ENCODE measurements around the gene IL23R.

Gene IL23R

GRCh38 chr1:67169932-67170331 is 3.7 kb downstream of the IL23R start:
- H3K36me3 ChIP-seq (ENCODE audit: control insufficient read depth, insufficient read depth, low read length): no peaks in the 10 kb centered on the region

GRCh38 chr1:67170751-67171573 is 4.7 kb downstream of the IL23R start:
- peak in 1 of 3 donors; percentile 33 for DNase-seq
- no peaks in the 10 kb centered on the region for H3K27me3 ChIP-seq (replicated peaks; ENCODE audit: control insufficient read depth, insufficient read depth, low read length, poor library complexity, severe bottlenecking)

More at GRCh38 chr1:67169932-67170331, 3.7 kb downstream of the IL23R start:
- no peaks in the 10 kb centered on the region for H3K27me3 ChIP-seq (replicated peaks; ENCODE audit: control insufficient read depth, insufficient read depth, low read length, poor library complexity, severe bottlenecking)
- no peak overlapping the region for H3K27ac ChIP-seq (ENCODE audit: insufficient read depth, low read length, poor library complexity, severe bottlenecking)
- H3K9me3 ChIP-seq (ENCODE audit: control insufficient read depth, low read length): no peaks in the 10 kb centered on the region
- DNase-seq: no peak
- peaks cover 29% of the 10 kb centered on the region for H3K4me1 ChIP-seq (ENCODE audit: control insufficient read depth, insufficient read depth, low read length, poor library complexity, severe bottlenecking)
- H3K4me3 ChIP-seq (ENCODE audit: insufficient read depth, low read depth, low read length, poor library complexity, severe bottlenecking): no peak overlapping the region

GRCh38 chr1:67171574-67171955 is 5.3 kb downstream of the IL23R start:
- Histone ChIP-seq H3K36me3 (ENCODE audit: control insufficient read depth, insufficient read depth, low read length) (no peaks in the 10 kb centered on the region), H3K4me3 (ENCODE audit: insufficient read depth, low read depth, low read length, poor library complexity, severe bottlenecking) (no peak overlapping the region), H3K27ac (ENCODE audit: insufficient read depth, low read length, poor library complexity, severe bottlenecking) (peak overlapping the region; percentile 32), H3K4me1 (ENCODE audit: control insufficient read depth, insufficient read depth, low read length, poor library complexity, severe bottlenecking) (peaks cover 29% of the 10 kb centered on the region), H3K9me3 (ENCODE audit: control insufficient read depth, low read length) (no peaks in the 10 kb centered on the region), H3K27me3 (replicated peaks; ENCODE audit: control insufficient read depth, insufficient read depth, low read length, poor library complexity, severe bottlenecking) (no peaks in the 10 kb centered on the region)
- no peak for DNase-seq

More at GRCh38 chr1:67170751-67171573, 4.7 kb downstream of the IL23R start:
- Histone ChIP-seq H3K4me1 (ENCODE audit: control insufficient read depth, insufficient read depth, low read length, poor library complexity, severe bottlenecking) (peaks cover 29% of the 10 kb centered on the region), H3K36me3 (ENCODE audit: control insufficient read depth, insufficient read depth, low read length) (no peaks in the 10 kb centered on the region), H3K9me3 (ENCODE audit: control insufficient read depth, low read length) (no peaks in the 10 kb centered on the region), H3K27ac (ENCODE audit: insufficient read depth, low read length, poor library complexity, severe bottlenecking) (peak overlapping the region; percentile 32), H3K4me3 (ENCODE audit: insufficient read depth, low read depth, low read length, poor library complexity, severe bottlenecking) (peak overlapping the region; percentile 19)

GRCh38 chr1:67171978-67172377 is 5.7 kb downstream of the IL23R start:
- no peak for DNase-seq
- peak overlapping the region; percentile 32 for H3K27ac ChIP-seq (ENCODE audit: insufficient read depth, low read length, poor library complexity, severe bottlenecking)
- no peaks in the 10 kb centered on the region for H3K36me3 ChIP-seq (ENCODE audit: control insufficient read depth, insufficient read depth, low read length)
- H3K27me3 ChIP-seq (replicated peaks; ENCODE audit: control insufficient read depth, insufficient read depth, low read length, poor library complexity, severe bottlenecking): no peaks in the 10 kb centered on the region
- H3K4me1 ChIP-seq (ENCODE audit: control insufficient read depth, insufficient read depth, low read length, poor library complexity, severe bottlenecking): peaks cover 29% of the 10 kb centered on the region
- H3K9me3 ChIP-seq (ENCODE audit: control insufficient read depth, low read length): no peaks in the 10 kb centered on the region
- H3K4me3 ChIP-seq (ENCODE audit: insufficient read depth, low read depth, low read length, poor library complexity, severe bottlenecking): no peak overlapping the region

GRCh38 chr1:67173988-67174387 is 7.7 kb downstream of the IL23R start:
- peaks cover 29% of the 10 kb centered on the region for H3K4me1 ChIP-seq (ENCODE audit: control insufficient read depth, insufficient read depth, low read length, poor library complexity, severe bottlenecking)
- DNase-seq: no peak
- H3K27me3 ChIP-seq (replicated peaks; ENCODE audit: control insufficient read depth, insufficient read depth, low read length, poor library complexity, severe bottlenecking): no peaks in the 10 kb centered on the region
- no peaks in the 10 kb centered on the region for H3K36me3 ChIP-seq (ENCODE audit: control insufficient read depth, insufficient read depth, low read length)
- H3K9me3 ChIP-seq (ENCODE audit: control insufficient read depth, low read length): no peaks in the 10 kb centered on the region
- no peak overlapping the region for H3K4me3 ChIP-seq (ENCODE audit: insufficient read depth, low read depth, low read length, poor library complexity, severe bottlenecking)
- no peak overlapping the region for H3K27ac ChIP-seq (ENCODE audit: insufficient read depth, low read length, poor library complexity, severe bottlenecking)

GRCh38 chr1:67174716-67175284 is 8.5 kb downstream of the IL23R start:
- Histone ChIP-seq H3K27ac (ENCODE audit: insufficient read depth, low read length, poor library complexity, severe bottlenecking) (no peak overlapping the region), H3K9me3 (ENCODE audit: control insufficient read depth, low read length) (no peaks in the 10 kb centered on the region), H3K4me1 (ENCODE audit: control insufficient read depth, insufficient read depth, low read length, poor library complexity, severe bottlenecking) (peaks cover 29% of the 10 kb centered on the region), H3K36me3 (ENCODE audit: control insufficient read depth, insufficient read depth, low read length) (no peaks in the 10 kb centered on the region), H3K27me3 (replicated peaks; ENCODE audit: control insufficient read depth, insufficient read depth, low read length, poor library complexity, severe bottlenecking) (no peaks in the 10 kb centered on the region), H3K4me3 (ENCODE audit: insufficient read depth, low read depth, low read length, poor library complexity, severe bottlenecking) (no peak overlapping the region)
- no peak for DNase-seq

- H3K27ac ChIP-seq (ENCODE audit: insufficient read depth, low read length, poor library complexity, severe bottlenecking): no peak overlapping the region
- H3K4me3 ChIP-seq (ENCODE audit: insufficient read depth, low read depth, low read length, poor library complexity, severe bottlenecking): no peak overlapping the region
- peaks cover 22% of the 10 kb centered on the region for H3K4me1 ChIP-seq (ENCODE audit: control insufficient read depth, insufficient read depth, low read length, poor library complexity, severe bottlenecking)
- no peak for DNase-seq
- H3K27me3 ChIP-seq (replicated peaks; ENCODE audit: control insufficient read depth, insufficient read depth, low read length, poor library complexity, severe bottlenecking): no peaks in the 10 kb centered on the region
- H3K36me3 ChIP-seq (ENCODE audit: control insufficient read depth, insufficient read depth, low read length): no peaks in the 10 kb centered on the region
- no peaks in the 10 kb centered on the region for H3K9me3 ChIP-seq (ENCODE audit: control insufficient read depth, low read length)
Measured at GRCh38 chr1:67175530-67176087, 9.4 kb downstream of the IL23R start.

- DNase-seq: no peak
- no peaks in the 10 kb centered on the region for H3K9me3 ChIP-seq (ENCODE audit: control insufficient read depth, low read length)
- no peaks in the 10 kb centered on the region for H3K27me3 ChIP-seq (replicated peaks; ENCODE audit: control insufficient read depth, insufficient read depth, low read length, poor library complexity, severe bottlenecking)
- no peak overlapping the region for H3K4me3 ChIP-seq (ENCODE audit: insufficient read depth, low read depth, low read length, poor library complexity, severe bottlenecking)
- H3K36me3 ChIP-seq (ENCODE audit: control insufficient read depth, insufficient read depth, low read length): no peaks in the 10 kb centered on the region
- no peaks in the 10 kb centered on the region for H3K4me1 ChIP-seq (ENCODE audit: control insufficient read depth, insufficient read depth, low read length, poor library complexity, severe bottlenecking)
- H3K27ac ChIP-seq (ENCODE audit: insufficient read depth, low read length, poor library complexity, severe bottlenecking): no peak overlapping the region
Measured at GRCh38 chr1:67184838-67185421, 18.7 kb downstream of the IL23R start.

GRCh38 chr1:67188137-67188536 is 21.9 kb downstream of the IL23R start:
- no peaks in the 10 kb centered on the region for H3K27me3 ChIP-seq (replicated peaks; ENCODE audit: control insufficient read depth, insufficient read depth, low read length, poor library complexity, severe bottlenecking)
- H3K4me1 ChIP-seq (ENCODE audit: control insufficient read depth, insufficient read depth, low read length, poor library complexity, severe bottlenecking): no peaks in the 10 kb centered on the region
- no peak overlapping the region for H3K27ac ChIP-seq (ENCODE audit: insufficient read depth, low read length, poor library complexity, severe bottlenecking)
- H3K9me3 ChIP-seq (ENCODE audit: control insufficient read depth, low read length): no peaks in the 10 kb centered on the region
- DNase-seq: no peak
- no peak overlapping the region for H3K4me3 ChIP-seq (ENCODE audit: insufficient read depth, low read depth, low read length, poor library complexity, severe bottlenecking)
- no peaks in the 10 kb centered on the region for H3K36me3 ChIP-seq (ENCODE audit: control insufficient read depth, insufficient read depth, low read length)

GRCh38 chr1:67189953-67190352 is 23.7 kb downstream of the IL23R start:
- Histone ChIP-seq H3K27ac (ENCODE audit: insufficient read depth, low read length, poor library complexity, severe bottlenecking) (no peak overlapping the region), H3K27me3 (replicated peaks; ENCODE audit: control insufficient read depth, insufficient read depth, low read length, poor library complexity, severe bottlenecking) (no peaks in the 10 kb centered on the region), H3K4me3 (ENCODE audit: insufficient read depth, low read depth, low read length, poor library complexity, severe bottlenecking) (no peak overlapping the region)

More at GRCh38 chr1:67189953-67190352, 23.7 kb downstream of the IL23R start:
- H3K9me3 ChIP-seq (ENCODE audit: control insufficient read depth, low read length): no peaks in the 10 kb centered on the region
- DNase-seq: no peak
- no peaks in the 10 kb centered on the region for H3K36me3 ChIP-seq (ENCODE audit: control insufficient read depth, insufficient read depth, low read length)
- peaks cover 6% of the 10 kb centered on the region for H3K4me1 ChIP-seq (ENCODE audit: control insufficient read depth, insufficient read depth, low read length, poor library complexity, severe bottlenecking)

Data from effector memory CD4-positive, alpha-beta T cell (primary cell).